Embryonic facial prominence (tissue), 1 donor: Measurements from ENCODE around the gene AJM1.

ENCODE experiments used
- DNase-seq: peaks from one replicate; pipeline ENCODE4 v3.0.0-alpha.2; 2016; ENCODE audit errors: extremely low spot score

Gene AJM1

DNA sequence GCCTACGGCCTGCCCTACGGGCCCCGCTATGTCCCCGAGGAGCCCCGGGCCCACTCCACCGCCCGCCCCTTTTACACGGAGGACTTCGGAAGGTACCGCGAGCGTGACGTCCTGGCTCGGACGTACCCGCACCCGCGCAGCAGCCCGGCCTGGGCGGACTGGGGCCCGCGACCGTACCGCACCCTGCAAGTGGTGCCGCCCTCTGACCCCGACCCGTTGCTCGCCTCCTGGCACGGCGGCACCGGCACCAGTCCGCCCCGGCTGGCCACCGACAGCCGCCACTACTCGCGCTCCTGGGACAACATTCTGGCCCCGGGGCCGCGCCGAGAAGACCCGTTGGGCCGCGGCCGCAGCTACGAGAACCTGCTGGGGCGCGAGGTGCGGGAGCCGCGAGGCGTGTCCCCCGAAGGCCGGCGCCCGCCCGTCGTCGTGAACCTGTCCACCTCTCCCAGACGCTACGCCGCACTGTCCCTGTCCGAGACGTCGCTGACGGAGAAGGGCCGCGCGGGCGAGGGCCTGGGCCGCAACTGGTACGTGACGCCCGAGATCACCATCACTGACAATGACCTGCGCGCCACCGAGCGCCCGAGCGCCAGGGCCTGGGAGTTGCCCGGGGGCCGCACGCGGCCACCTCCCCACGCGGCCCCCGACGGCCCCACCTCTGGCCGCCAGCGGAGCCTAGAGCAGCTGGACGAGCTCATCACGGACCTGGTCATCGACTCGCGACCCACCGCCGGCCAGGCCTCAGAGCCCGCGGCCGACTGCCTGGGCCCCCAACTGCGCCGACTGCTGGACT is 3.4 kb downstream of the AJM1 start:
- DNase-seq = no peak

DNA sequence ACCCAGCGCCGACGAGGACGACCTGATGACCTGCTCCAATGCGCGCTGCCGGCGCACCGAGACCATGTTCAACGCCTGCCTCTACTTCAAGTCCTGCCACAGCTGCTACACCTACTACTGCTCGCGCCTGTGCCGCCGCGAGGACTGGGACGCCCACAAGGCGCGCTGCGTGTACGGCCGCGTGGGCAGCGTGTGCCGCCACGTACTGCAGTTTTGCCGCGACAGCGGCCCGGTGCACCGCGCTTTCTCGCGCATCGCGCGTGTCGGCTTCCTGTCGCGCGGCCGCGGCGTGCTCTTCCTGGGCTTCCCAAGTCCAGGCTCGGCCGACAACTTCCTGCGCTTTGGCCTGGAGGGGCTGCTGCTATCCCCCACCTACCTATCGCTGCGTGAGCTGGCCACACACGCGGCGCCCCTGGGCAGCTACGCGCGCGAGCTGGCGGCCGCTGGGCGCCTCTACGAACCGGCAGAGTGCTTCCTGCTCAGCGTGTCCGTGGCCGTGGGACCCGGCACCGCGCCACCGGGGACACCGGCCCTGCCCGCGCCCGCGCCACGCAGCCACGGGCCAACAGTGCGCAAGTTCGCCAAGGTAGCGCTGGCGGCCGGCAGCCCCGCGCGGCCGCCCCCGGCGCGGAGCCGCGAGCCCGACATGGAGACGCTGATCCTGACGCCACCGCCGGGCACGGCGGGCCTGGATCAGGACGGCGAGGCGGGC is 4.3 kb downstream of the AJM1 start:
- DNase-seq = no peak

DNA sequence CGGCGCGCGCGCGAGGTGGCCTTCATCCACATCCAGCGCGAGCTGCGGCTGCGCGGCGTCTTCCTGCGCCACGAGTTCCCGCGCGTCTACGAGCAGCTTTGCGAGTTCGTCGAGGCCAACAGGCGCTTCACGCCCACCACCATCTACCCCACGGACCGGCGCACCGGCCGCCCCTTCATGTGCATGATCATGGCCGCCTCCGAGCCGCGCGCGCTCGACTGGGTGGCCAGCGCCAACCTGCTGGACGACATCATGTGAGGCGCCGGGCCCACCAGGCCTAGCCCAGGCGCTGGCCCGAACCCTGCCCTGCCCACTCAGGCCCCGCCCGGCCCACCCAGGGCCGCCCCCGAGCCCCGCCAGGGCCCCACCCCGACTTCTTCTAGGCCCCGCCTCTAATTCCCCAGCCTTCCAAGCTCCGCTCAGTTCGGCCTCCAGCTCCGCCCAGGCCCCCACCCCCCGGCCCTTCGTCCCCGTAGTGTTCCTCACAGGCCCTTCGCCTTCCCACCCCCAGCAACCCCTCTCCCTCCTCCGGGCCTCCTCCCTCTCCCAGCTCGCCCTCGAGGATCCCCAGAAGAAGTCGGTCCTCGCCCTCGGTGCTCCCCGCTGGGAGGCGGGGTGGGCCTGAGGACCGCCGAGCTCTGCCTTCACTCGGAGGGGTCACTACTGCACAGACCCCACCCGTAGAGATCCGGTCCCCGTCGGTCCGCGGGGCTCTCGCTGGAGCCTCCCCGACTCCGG is 5.0 kb downstream of the AJM1 start:
- DNase-seq = no peak

DNA sequence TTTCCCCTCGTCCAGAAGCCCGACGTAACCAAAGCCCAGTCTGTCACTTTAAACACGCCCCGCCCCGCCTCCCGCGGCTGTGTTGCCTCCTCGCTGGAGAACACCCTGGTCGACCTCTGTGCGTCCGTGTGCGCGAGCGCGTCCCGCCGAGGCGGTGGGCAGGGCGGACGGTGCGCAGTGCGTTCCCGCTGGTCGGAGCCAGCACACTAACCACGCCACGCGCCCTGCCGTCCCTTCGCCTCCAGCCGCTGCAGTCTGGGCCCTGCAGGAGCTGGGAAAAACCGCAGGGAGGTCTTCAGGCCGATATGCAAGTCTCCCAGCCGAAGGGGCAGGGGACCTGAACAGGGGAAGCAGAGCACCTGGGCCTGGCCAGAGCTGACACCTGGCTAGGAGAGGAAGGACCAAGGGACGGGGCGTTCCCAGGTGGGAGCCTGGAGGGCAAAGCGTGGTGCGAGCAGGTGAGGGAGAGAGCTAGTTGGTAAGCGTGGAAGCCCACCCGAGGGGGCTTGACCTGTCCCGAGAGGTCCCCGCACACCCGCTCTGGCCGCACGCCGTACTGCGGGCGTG is 5.6 kb downstream of the AJM1 start:
- DNase-seq = no peak

DNA sequence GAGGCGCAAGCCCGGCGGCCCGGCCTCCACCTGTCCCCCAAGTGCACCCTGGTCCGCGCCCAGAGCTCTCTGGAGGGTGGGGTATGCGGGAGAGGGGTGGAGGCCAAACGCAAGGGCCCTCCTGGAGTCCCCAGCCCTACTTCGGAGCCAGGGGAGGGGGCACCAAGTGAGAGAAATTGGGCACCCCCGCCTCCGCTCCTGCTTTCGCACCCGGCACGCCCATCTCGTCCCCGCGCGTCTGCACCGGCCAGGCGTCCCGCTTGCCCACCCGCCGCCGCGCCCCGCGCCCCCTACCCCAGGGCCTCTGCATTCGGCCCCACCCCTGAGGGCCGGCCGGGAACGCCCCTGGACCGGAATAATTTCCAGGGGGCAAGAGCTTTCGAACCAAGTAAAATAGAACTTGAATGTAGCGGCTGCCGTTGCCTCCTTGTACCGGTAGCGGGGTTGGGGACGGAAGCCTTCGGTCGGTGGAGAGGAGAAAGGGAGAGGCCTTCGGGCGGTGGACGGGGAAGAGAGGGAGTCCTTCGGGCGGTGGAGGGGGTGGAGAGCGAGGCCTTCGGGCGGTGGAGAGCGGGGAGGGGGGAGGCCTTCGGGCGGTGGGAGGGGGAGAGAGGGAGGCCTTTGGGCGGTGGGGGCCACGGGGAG is 6.2 kb downstream of the AJM1 start:
- DNase-seq = peak; percentile 52

DNA sequence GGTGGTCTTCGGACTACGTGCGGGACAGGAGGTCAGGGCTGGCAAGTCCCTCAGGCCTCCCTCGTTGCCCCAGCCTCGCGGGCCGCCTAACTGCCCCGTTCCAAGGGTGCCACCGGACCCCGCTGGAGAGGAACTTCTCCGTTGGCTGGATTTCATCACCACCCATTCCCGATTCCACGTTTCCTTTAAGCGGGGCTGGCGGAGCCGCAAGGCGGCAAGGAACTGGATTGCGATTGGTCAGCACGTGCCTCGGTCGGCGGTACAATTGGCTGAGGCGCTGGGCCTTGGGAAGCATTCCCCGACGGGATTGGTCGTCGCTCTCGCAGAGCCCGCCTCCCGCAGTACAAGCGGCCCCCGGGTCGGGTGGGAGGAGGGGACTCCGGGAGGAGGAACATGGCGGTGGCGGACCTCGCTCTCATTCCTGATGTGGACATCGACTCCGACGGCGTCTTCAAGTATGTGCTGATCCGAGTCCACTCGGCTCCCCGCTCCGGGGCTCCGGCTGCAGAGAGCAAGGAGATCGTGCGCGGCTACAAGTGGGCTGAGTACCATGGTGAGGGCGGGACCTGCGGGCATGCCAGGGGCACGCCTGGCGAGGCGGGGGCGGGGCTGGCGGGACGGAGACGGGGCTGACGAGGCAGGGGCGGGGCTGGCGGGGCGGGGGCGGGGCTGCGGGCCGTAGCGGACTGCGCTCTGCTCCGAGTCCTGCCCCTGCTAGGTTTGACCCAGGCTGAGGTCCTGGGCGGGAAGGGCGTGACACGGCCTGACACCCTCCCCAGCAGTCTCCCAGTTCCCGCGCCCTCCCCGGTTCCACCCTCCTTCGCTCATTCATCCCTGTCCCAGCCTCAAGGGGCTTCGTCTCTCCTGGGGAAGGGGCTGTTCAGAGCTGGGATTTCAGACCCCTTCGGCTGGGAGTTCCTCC is 7.0 kb downstream of the AJM1 start, which contains the start of gene PHPT1:
Gene PHPT1 (plus strand): TSS at position 372 of the 922 bp plus-strand sequence. CDS start 22 bp downstream, at position 394.
- peak; percentile 99 for DNase-seq

DNA sequence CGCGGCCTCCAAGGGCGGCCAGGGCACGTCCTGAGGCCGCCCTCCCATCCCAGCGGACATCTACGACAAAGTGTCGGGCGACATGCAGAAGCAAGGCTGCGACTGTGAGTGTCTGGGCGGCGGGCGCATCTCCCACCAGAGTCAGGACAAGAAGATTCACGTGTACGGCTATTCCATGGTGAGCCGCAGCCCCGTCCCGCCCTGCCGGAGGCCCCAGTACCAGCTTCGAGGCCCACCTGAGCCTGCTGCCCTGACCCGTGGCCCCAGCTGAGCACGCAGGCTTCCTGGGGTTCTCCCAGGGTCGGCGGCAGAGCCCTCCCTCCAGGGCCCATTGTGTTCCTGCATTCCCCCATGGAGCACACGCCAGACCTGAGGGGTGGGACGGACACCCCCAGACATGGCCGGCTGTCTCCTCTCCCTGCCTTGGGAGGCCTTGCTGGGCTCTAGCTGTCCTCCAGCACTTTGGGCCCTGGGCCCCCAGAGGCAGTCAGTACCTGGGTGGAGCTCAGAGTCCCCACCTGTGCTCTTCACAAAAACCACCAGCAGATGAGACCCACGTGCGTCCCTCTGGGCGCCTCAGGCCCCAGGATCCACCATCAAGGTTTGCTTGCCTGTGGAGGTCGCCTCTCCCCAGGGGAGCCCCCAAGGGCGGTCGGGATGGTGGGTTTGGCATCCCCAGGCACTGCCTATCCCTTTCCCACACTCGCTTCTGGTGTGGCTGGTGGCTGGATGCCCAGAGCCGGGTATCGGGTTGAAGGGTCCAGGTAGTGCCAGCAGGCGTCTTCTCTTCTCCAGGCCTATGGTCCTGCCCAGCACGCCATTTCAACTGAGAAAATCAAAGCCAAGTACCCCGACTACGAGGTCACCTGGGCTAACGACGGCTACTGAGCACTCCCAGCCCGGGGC is 7.9 kb downstream of the AJM1 start:
- no peak for DNase-seq

DNA sequence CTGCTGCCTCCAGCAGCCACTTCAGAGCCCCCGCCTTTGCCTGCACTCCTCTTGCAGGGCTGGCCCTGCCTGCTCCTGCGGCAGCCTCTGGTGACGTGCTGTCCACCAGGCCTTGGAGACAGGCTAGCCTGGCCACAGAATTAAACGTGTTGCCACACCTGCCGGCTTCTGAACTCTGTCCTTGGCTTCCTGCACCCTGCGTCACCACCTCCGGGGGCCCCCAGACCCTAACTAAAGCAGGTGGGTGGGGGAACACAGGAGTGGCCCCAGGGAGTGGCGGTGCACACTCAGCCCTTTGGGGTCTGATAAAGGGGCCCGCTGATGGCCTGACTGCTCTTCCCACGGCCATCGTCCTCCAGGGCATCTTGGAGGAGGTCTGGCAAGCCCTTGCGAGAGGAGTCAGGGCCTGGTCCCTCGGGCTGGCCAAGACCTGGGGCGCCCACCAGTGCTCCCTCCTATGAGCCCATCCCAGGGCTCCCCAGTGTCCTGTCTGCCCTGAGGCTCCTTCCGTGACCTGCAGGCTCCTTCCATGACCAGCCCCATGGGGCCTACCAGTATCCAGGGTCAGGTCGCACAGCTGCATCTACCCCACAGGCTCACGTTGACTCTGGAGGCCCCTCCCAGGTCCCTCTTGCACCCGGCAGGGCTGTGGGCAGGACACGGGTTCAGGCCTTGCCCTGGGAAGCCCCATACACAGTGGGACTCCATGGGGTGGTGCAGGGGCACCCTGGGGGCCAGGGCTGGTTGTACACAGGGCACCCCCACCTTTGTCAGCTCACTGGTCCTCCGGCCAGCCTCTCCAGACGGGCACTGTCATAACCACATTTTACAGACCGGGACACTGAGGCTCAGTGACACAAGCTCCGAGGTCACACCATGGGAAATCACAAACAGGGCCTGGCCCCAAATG is 8.8 kb downstream of the AJM1 start:
- no peak for DNase-seq

DNA sequence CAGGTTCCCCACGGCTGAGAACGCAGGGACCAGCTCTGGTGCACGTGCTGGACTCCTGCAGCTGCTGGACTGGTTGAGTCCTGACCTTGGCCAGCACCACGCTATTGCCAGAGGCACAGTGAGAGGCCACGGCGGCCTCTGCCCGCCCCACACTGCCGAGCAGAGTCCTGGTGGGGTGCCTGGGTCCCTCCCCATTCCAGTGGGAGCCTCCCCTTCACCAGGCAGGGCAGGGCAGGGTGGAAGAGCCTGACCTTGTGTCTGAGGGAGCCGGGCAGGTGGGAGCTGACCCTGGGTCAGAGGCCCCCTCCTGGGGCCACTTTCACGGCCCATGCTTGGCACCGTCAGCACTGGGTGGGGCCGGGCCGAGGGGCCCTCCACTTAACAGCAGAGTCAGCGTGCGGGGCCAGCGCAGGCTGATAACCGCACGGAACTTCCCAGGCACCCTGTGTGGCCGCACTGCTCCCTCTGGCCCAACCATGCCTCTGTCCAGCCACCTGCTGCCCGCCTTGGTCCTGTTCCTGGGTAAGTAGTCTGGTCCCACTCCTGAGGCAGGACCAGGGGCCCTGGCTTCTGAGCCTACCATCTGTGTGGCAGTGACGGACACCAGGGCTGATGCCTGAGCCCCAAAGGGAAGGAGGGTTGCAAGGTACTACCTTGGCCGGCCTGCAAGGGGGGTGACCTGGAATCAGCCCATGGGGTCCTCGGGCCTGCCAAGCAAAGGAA is 9.8 kb downstream of the AJM1 start, which contains the start of gene MAMDC4:
Gene MAMDC4 (plus strand): TSS at position 406 of the 723 bp plus-strand sequence. CDS start 71 bp downstream, at position 477.
- DNase-seq = no peak

DNA sequence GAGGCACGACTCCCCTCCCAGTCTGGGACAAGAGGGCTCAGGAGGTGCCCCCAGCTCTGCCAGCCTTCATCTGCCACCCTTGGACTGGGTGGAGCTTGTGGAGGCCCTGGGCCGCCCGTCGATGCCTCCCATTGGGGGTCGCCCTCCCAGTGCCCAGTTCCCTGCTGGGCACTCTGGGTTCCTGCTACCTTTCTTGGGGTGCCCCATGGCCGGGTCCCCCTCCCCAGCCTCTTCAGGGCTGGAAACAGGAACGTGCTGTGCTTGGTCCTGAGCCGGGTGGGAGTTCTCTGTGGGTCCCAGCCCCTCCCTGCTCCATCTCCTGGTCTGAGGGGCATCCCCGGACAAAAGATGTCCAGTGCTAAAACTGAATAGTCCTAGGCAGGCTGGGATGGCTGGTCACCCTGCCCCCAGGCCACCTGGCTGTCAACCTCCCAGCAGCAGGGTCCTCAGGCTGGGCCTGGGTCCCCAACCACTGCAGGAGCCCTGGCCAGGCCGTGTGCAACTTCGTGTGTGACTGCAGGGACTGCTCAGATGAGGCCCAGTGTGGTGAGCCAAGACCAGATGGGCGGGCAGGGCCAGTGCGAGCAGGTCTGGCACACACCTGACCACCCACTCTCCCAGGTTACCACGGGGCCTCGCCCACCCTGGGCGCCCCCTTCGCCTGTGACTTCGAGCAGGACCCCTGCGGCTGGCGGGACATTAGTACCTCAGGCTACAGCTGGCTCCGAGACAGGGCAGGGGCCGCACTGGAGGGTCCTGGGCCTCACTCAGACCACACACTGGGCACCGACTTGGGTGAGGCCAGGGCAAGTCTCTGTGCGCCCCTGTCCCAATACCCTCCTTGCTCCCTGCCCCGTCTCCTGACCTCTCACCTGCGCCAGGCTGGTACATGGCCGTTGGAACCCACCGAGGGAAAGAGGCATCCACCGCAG is 10.7 kb downstream of the AJM1 start:
- no peak for DNase-seq

DNA sequence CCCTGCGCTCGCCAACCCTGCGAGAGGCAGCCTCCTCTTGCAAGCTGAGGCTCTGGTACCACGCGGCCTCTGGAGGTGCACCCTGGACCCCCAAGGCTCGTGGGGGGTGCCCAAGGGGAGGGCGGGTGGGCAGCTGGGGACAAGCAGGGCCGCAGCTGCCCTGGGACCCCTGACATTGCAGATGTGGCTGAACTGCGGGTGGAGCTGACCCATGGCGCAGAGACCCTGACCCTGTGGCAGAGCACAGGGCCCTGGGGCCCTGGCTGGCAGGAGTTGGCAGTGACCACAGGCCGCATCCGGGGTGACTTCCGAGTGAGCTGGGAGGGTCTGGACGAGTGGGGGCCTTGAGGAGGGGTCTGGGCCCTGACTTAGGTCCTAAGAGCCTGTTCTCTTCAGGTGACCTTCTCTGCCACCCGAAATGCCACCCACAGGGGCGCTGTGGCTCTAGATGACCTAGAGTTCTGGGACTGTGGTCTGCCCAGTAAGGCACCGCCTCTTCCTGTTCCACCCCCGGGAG is 11.4 kb downstream of the AJM1 start:
- DNase-seq = no peak

DNA sequence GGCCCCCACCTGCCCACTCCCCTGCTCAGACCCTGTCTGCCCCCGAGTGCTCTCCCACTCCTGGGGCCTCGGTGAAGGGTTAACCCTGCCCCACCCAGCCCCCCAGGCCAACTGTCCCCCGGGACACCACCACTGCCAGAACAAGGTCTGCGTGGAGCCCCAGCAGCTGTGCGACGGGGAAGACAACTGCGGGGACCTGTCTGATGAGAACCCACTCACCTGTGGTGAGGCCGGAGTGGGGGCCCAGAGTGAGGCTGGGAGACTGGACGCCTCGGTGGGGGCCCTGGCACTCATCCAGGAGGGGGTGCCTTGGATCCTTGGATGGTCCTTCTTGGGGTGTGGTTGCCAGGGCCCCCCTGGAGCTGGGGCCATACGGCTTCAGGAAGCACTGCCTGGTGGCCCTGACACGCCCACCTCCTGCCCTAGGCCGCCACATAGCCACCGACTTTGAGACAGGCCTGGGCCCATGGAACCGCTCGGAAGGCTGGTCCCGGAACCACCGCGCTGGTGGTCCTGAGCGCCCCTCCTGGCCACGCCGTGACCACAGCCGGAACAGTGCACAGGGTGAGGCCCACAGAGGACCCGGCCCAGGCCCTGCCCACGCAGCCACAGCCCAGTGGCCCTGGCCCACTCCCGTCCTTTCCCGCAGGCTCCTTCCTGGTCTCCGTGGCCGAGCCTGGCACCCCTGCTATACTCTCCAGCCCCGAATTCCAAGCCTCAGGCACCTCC is 12.0 kb downstream of the AJM1 start:
- no peak for DNase-seq

DNA sequence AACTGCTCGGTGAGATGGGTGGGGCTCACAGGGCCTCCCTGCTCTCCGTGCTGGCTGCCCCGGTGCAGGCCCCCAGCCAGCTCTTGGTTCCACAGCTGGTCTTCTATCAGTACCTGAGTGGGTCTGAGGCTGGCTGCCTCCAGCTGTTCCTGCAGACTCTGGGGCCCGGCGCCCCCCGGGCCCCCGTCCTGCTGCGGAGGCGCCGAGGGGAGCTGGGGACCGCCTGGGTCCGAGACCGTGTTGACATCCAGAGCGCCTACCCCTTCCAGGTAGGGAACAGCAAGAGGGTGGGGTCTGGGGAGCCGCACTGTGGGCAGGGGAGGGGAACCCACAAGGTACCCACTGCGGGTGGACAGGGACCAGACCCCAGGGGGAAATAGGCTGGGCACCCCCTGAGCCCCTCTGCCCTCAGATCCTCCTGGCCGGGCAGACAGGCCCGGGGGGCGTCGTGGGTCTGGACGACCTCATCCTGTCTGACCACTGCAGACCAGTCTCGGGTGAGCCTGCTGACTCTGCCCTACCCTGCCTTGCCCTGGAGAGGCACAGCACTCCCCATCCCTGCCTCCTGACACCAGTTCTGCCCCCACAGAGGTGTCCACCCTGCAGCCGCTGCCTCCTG is 12.7 kb downstream of the AJM1 start:
- no peak for DNase-seq

DNA sequence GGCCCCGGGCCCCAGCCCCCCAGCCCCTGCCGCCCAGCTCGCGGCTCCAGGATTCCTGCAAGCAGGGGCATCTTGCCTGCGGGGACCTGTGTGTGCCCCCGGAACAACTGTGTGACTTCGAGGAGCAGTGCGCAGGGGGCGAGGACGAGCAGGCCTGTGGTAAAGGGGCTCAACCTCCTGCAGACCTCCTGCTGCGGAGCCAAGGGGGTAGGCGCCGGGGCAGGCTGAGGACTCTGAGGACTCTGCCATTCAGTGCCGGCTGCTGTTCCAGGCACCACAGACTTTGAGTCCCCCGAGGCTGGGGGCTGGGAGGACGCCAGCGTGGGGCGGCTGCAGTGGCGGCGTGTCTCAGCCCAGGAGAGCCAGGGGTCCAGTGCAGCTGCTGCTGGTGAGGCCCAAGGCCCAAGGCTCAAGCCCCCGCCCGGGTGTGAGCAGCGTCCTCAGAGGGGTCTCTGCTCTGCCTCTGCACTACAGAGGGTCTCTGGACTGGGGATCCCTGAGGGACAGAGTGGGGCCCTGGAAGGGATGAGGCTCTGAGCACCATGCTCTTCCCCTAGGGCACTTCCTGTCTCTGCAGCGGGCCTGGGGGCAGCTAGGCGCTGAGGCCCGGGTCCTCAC is 13.3 kb downstream of the AJM1 start:
- no peak for DNase-seq

DNA sequence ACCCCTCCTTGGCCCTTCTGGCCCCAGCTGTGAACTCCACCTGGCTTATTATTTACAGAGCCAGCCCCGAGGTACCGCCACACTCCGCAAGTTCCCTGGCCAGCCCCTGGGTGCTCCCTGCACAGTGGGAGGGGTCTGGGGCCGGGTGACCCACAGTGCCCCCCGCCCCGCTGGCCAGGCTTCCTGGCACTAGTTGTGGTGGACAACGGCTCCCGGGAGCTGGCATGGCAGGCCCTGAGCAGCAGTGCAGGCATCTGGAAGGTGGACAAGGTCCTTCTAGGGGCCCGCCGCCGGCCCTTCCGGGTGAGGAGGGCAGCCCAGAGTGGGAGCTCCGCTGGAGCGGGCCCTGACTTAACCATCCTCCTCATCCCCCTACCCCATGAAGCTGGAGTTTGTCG is 13.8 kb downstream of the AJM1 start:
- DNase-seq = no peak
